KMS-11 (cell line): ENCODE measurements around the gene SH3BGRL.

Experiments used
- H2AFZ ChIP-seq: fragments of 200-600 bp; sonication (generic); 2 replicates; pipeline ENCODE4 v1.6.1; 2016; ENCODE audit warnings: antibody characterized with exemption, mixed run types, low read depth
- H3K27ac ChIP-seq: fragments of 200-600 bp; sonication (generic); 2 replicates; pipeline ENCODE4 v1.6.1; 2016; ENCODE audit warnings: mild to moderate bottlenecking, mixed run types
- H3K27me3 ChIP-seq: fragments of 200-600 bp; sonication (generic); 2 replicates; pipeline ENCODE4 v1.6.1; 2017; ENCODE audit warnings: mild to moderate bottlenecking, low read depth, mixed run types, moderate library complexity; ENCODE audit not compliant: insufficient read depth
- H3K36me3 ChIP-seq: fragments of 200-600 bp; sonication (generic); 2 replicates; pipeline ENCODE4 v1.6.1; 2017; ENCODE audit warnings: mild to moderate bottlenecking, mixed run types; ENCODE audit not compliant: insufficient read depth
- H3K4me1 ChIP-seq: fragments of 200-600 bp; sonication (generic); 2 replicates; pipeline ENCODE4 v1.6.1; 2016; ENCODE audit warnings: mild to moderate bottlenecking, low read depth, mixed run types; ENCODE audit not compliant: poor library complexity, severe bottlenecking
- H3K4me2 ChIP-seq: fragments of 200-600 bp; sonication (generic); 2 replicates; pipeline ENCODE4 v1.7.0; 2016; ENCODE audit warnings: mild to moderate bottlenecking, mixed run types
- H3K4me3 ChIP-seq: fragments of 200-600 bp; sonication (generic); IDR thresholded peaks from 2 replicates; pipeline ENCODE4 v1.6.1; 2017; ENCODE audit warnings: low read depth, low read length, mixed read lengths; ENCODE audit not compliant: insufficient read depth
- H3K79me2 ChIP-seq: fragments of 200-600 bp; sonication (generic); 2 replicates; pipeline ENCODE4 v1.6.1; 2016; ENCODE audit warnings: low read depth, mixed run types; ENCODE audit not compliant: insufficient read depth
- H3K9ac ChIP-seq: fragments of 200-600 bp; sonication (generic); 2 replicates; pipeline ENCODE4 v1.6.1; 2016; ENCODE audit warnings: mild to moderate bottlenecking, mixed run types
- H4K20me1 ChIP-seq: fragments of 200-600 bp; sonication (generic); 2 replicates; pipeline ENCODE4 v1.6.1; 2016; ENCODE audit warnings: mild to moderate bottlenecking, mixed run types; ENCODE audit not compliant: insufficient read depth
- CTCF ChIP-seq: fragments of 200-600 bp; sonication (generic); conservative IDR thresholded peaks from 2 replicates; pipeline ENCODE4 v1.6.1; 2017; ENCODE audit warnings: low read depth, mild to moderate bottlenecking, antibody characterized with exemption, low read length, moderate library complexity, mixed read lengths

Gene SH3BGRL

DNA sequence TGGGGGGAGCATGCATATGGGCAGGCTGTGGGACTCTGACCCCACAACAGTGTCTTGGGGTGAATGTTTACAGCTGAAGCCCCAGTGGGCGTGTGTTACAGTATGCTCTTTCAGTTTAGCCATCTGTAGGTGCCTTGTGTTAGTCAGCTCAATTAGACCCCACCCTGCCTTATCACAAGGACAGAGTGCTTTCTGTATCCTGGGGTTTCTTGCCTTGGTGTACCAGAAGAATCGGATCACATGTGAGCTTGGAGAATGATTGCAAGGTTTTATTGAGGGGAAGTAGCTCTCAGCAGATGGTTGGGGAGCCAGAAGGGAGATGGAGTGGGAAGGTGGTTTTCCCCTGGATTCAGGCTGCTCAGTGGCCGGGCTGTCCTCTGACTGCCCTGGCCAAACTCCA lies 27.3 kb downstream of the SH3BGRL start:
- Histone ChIP-seq H3K79me2 (no peaks in the 10 kb centered on the region), H3K36me3 (no peaks in the 10 kb centered on the region), H3K27me3 (no peaks in the 10 kb centered on the region), H3K4me3 (no peak overlapping the region), H2AFZ (no peak overlapping the region), H3K9ac (no peak overlapping the region), H3K4me1 (no peaks in the 10 kb centered on the region), H3K4me2 (no peak overlapping the region), H4K20me1 (no peaks in the 10 kb centered on the region), H3K27ac (no peak overlapping the region)
- TF ChIP-seq CTCF = no peak

DNA sequence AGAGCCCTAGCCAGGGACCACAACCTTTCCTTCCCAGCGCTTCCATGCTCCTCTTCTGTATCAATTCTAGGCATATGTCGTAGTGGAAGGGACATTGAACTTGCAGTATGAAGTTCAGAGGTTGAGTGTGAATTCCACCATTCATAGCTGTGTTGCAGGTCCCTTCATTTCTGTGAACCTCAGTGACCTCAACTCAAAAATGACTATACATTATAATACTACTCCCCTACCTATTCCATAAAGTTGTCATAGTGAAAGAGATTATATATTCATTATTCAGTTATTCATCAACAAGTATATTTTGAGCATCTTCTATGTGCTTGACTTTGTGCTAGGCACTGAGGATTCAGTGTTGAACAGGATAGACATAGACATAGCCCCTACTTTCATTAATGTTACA lies 28.0 kb downstream of the SH3BGRL start:
- Histone ChIP-seq H2AFZ (no peak overlapping the region), H4K20me1 (no peaks in the 10 kb centered on the region), H3K4me1 (no peaks in the 10 kb centered on the region), H3K4me3 (no peak overlapping the region), H3K27me3 (no peaks in the 10 kb centered on the region), H3K27ac (no peak overlapping the region), H3K79me2 (no peaks in the 10 kb centered on the region), H3K9ac (no peak overlapping the region), H3K4me2 (no peak overlapping the region), H3K36me3 (no peaks in the 10 kb centered on the region)
- TF ChIP-seq CTCF = no peak

DNA sequence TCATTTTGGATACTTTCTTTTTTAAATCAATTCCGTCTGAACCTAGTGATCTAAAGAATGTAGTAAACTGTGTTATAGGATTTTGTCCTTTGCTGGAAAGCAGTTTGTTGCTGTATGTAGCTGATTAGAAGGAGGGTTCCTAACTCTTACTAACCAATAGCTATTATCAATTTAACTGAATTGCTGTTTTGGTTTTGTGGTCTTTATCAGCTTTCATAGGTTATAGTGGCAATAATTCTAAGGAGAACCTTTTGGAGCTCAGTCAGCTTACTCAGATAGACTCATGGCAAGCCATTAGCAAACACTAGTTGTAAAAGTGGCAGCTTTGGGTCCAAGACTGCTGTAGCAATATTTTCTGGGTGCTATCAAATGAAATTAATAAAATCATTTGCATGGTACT lies 29.6 kb downstream of the SH3BGRL start:
- Histone ChIP-seq H3K4me1 (no peaks in the 10 kb centered on the region), H3K79me2 (no peaks in the 10 kb centered on the region)
- no peak for TF ChIP-seq CTCF

GRCh38 chrX:81232218-81232617 lies 30.3 kb downstream of the SH3BGRL start:
- Histone ChIP-seq H3K79me2 (no peaks in the 10 kb centered on the region), H2AFZ (no peak overlapping the region), H4K20me1 (no peaks in the 10 kb centered on the region), H3K27ac (no peak overlapping the region), H3K4me2 (no peak overlapping the region), H3K4me3 (no peak overlapping the region), H3K4me1 (no peaks in the 10 kb centered on the region), H3K9ac (no peak overlapping the region), H3K36me3 (no peaks in the 10 kb centered on the region), H3K27me3 (no peaks in the 10 kb centered on the region)
- TF ChIP-seq CTCF = no peak

More for the DNA sequence above, 29.6 kb downstream of the SH3BGRL start:
- no peak overlapping the region for H3K9ac ChIP-seq
- H3K4me2 ChIP-seq = no peak overlapping the region
- H3K4me3 ChIP-seq = no peak overlapping the region
- H2AFZ ChIP-seq = no peak overlapping the region
- H3K27ac ChIP-seq = no peak overlapping the region
- H3K27me3 ChIP-seq = no peaks in the 10 kb centered on the region
- H4K20me1 ChIP-seq = no peaks in the 10 kb centered on the region
- no peaks in the 10 kb centered on the region for H3K36me3 ChIP-seq
